Fibroblast of gingiva (primary cell): ENCODE results near the gene GLA.

Experiments used
- DNase-seq: peaks from one replicate; pipeline ENCODE4 v3.0.0-alpha.2; 2011; ENCODE audit warnings: low read depth

The GLA gene

GRCh38 chrX:101397779-101398178 is 9.9 kb downstream of the GLA start:
- no peak for DNase-seq

- peak; percentile 49 for DNase-seq
These were observed 11.9 kb downstream of the GLA start for GRCh38 chrX:101395789-101396188.

- no peak for DNase-seq
These were observed 13.4 kb downstream of the GLA start for GRCh38 chrX:101394372-101394771.

DNA sequence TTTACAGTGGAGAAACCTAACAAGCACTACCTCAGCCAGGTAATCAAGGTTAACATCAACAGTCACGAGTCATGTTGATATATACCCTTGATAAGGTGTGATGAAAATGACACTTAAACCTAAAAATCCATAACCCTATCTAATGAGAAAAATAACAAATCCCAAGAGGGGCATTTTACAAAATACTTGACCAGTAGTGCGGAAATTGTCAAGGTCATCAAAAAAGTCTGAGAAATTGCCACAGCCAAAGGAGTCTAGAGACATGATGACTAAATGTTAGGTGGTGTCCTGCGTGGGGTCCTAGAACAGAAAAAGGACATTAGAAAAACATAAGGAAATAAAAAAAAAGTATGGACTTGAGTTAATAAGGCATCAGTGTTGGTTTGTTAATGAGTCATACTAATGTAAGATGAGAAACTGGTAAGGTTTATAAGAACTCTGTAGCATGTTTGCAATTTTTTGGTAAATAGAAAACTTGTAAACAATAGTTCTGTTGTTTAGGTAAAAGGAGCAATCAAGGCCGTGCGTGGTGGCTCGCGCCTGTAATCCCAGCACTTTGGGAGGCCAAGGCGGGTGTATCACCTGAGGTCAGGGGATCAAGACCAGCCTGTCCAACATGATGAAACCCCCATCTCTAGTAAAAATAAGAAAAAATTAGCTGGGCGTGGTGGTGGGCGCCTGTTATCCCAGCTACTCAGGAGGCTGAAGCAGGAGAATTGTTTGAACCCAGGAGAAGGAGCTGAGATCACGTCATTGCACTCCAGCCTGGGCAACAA is 14.0 kb downstream of the GLA start:
- DNase-seq = no peak

- no peak for DNase-seq
These were observed 15.9 kb downstream of the GLA start for GRCh38 chrX:101391831-101392230.

- peak; percentile 89 for DNase-seq
These were observed 16.8 kb downstream of the GLA start, which contains the start of gene RPL36A for GRCh38 chrX:101390664-101391525. Gene RPL36A (plus strand): TSS chrX:101391011. CDS start chrX:101391044, 33 bp downstream.

DNA sequence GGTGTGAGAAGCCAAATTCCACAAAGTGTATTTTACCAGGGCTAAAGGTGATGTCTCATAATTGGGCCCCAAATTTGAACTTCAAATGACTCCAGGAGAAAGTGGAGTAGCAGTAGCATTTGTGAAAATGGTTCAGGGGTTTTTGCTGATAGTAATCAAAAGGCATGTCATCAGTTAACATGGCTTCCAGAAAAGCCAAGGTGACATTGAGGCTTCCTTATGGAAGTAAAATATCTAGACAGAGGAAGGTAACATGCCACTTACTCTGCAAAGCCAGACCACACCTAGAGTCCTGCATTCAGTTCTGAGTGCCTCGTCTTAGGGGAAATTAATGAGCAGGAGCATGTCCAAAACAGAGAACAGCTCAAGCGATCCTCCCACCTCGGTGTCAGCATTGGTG is 19.1 kb downstream of the GLA start:
- DNase-seq = no peak

GRCh38 chrX:101386542-101386885 is 21.2 kb downstream of the GLA start:
- DNase-seq = no peak

DNA sequence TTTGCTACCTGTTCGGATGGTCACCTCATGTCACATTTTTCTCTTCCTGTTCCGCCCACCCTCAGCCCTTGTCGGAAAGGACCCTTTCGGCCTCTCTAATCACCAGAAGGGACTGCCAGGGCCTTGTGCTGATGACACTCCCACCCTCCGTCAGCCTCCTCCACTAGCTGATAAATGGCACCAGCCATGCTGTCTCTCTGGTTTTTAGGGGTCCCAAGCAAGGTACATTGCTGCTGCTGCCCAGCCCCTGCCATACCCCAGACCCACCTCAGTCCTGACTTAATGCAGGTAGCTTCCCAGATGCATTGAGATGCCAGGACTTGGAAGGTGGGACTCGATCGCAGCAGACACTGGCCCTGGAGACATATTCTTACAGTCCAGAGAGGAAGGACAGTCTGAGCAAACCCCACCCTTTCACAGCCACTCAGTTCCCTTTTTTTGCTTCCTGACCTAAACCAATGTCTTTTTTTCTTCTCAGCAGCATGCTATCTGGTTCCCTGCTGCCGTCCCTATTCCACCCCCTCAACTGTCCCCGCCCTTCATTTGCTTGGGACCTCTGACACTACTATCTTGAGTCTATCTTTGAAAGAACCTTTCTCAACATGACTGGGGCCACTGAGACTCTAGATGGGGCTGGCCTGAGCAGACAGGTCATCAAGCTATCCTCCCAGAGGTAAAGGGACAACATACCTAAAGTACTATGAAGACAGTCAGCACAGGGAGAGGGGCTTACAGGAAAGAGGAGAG is 21.8 kb downstream of the GLA start, which contains the start of gene BTK:
Gene BTK, minus strand, starts transcription at position 397 of the 747 bp plus-strand sequence. CDS start 10,907 bp downstream, outside the sequence.
- no peak for DNase-seq

GRCh38 chrX:101385026-101385684 is 22.6 kb downstream of the GLA start:
- DNase-seq = no peak

DNA sequence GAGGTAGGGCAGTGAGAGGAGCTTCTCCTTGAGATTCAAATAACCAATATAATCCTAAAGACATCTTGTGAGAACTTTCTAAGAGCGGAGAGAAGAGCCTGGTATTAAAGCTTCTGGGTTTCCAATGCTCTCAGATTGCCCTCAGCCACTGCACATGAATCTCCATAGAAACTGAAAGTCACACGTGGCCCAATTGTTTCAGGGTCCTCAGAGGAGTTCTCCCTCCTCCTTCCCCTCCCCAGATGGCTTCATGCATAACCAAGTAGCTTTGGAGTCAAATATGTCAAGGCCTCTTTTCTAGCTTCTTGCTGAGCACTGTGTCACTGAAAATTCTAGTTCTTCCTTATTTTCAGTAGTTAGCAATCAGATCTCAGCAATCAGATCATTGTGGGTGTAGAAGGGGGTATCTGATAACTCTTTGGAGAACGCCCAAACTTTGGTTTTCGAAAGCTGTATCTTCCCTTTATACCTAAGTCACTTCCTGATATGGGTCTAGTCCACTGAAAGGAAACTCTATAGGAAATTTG is 24.0 kb downstream of the GLA start:
- DNase-seq = no peak

DNA sequence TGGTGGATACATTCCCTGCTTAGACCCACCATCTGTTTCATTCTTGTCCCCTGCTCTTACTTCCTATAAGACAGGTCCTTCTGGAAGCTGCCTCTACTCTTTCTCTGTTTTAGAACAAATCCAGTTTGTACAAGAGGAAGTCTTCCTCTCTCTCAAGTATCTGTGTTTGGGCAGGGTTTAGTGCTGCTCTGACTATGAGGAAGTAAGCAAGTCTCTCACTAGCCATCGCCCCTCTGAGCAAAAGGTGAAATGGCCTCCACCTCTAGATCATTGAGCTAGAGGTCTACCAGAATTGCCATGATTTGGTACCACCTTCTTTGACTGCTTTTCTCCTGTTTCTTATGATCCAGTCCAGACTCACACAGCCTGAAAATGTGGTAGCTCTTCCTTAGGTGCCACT is 30.2 kb downstream of the GLA start:
- no peak for DNase-seq

DNA sequence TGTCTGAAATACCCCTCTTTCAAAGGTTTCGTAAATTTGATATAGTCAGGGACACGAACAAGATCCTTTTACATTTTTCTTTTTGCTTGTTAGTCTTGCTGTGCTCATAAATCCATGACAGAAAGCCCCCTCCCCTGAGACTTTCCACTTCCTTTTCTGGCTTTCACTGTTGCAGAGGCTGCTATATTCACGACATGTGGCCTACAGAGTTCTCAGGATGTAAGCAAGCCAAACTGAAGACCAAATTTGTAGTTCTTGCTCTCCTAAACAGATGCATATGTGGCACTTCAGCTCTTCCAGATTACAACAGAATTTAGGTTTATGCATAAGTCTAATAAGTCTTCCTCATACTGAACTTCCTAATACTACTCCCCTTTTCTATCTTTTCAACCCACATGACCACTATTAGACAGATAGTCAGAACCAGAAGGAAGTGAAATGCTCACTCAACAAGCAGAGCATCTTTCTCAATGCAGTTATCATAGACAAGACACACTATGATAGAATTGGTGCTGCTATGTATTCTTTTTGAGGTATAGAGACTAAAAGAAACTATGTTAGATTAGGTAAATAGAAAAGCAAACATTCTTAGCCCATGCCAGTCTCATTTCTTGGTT is 36.7 kb downstream of the GLA start:
- DNase-seq = no peak

DNA sequence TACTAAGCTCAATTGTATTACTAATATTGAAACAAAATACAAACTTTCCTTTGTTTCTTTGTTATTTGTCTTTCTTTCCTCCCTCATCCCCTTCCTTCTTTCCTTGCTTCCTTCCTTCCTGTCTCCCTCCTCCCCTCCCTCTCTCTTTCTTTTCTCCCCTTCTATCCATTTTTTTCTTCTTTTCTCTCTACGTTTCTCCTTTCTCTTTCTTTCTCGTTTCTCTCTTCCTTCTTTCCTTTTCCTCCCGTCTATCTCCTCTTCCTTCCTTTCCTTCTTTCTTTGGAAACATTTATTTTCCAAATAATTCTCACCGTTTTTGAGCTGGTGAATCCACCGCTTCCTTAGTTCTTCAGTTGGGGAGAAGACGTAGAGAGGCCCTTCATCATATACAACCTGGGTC is 38.0 kb downstream of the GLA start:
- no peak for DNase-seq

DNA sequence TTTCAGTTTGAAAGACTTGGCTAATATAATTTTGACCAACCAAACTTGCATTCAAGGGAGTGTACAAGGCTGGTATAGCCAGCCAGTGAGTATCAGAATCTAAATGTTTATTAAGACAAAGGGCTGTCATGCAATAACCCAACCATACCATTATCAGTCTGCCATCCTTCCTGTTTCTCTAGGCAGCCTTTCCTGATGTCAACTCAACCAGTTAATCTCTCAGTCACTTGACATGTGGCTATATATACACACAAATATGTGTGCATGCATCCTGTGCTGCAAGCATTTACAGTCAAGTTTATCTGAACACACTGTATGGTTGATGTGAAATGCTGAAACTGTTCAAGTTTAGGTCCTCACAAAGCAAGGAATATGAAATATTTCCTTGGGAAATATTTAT is 38.9 kb downstream of the GLA start:
- no peak for DNase-seq

DNA sequence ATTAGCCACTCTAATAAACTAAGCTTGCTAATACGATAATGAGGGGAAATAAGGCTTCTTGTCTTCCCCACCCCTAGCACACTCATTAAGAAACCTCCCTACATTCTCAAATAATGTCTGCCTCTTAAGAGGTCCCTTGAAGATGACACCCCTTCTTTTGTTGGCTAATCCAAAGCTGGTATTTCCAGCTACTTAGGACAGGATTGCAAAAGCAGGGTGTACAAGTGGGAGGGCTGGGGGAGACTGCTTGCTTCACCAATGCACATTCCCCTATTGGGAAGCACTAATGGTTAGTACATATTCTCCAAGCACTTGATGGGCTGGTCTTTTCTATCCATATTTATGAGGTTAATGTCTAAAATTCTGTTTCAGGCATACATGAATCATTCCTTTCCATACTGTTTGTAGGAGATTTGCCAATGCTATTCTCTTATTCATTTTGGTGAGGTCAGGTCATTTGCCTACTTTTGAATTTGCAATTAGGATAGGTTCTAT is 42.4 kb downstream of the GLA start:
- no peak for DNase-seq

- no peak for DNase-seq
These were observed 45.0 kb downstream of the GLA start for GRCh38 chrX:101362757-101363156.

DNA sequence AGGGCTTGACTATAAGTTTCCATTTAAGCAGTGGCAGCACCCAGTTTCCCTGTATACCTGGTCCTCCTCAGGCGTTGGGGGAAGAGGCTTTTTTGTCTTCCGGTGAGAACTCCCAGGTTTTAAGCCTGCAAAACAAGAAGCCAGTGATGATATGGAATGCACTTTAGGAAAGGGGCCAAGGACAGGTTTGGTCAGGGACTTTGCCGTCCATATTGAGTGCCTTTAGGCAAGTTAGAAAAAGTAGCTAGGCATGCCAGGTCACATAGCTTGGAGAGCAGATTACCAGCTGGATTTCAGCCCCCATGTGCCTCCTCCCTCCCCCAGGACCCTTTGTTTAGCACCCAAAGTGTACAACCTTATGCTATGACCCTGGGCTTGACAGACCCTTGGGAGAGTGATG is 45.6 kb downstream of the GLA start:
- DNase-seq = no peak

DNA sequence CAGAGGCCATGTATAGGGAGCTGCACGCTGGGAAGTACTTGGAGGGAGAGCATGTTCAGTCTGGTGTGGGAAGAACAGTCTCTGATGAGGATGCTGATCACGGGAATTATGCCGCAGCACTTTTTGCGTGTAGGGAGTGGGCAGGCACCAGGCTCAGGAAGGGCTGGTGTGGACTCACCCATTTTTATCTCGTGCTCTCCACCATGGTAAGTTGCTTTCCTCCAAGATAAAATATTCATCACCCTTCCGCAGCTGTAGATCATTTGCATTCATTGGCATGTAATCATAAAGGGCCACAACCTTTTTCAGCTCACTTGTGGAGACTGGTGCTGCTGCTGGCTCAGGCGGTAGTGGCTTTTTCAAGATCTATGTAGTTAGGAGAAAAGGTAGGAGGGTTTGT is 47.3 kb downstream of the GLA start:
- DNase-seq = no peak

GRCh38 chrX:101359966-101360365 is 47.8 kb downstream of the GLA start:
- DNase-seq = no peak

DNA sequence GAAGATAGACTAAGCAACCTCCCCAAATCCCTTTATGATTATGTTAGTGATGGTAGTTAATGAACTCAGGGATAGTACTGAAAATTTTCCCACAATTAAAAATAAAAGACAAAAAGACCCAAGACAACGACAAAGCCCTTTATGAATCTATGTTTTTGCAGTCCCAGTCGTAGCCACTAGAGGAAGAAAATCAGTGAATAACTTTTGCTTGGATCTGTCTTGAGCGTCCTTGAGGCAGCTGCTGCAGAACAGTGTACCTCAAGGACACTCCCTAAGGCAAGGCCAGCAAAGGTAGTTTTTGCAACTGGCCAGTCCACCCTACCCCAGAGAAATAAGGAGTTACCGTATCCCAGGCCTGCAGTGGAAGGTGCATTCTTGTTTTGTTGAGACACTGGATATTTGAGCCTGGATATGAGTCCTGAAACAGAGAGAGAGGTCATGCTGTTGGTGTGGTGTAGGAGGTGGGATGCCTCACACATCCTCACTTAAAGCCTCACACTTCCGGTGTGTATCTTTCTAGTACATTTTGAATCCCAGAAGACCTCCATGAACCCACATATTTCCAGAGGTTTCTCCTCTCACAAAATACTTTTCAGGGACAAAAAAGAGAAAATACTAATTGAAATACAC is 50.4 kb downstream of the GLA start:
- DNase-seq = no peak
